A549 (cell line): ENCODE data around the gene OTOR. TPM values are rescaled to one million over a fixed set of nuclear protein-coding genes. Genes with fewer than 3 reads are reported as not detected.

Source experiments
- ATAC-seq, 2 experiments: fragments of 200-7000 bp in 1 of 2; fragments of >200 bp in 1 of 2; cut with Nextera tagmentation in 1 of 2; cut with Tn5 transposase in 1 of 2; 3 replicates each; pipeline versions ENCODE4 v1.8.0 to v1.9.1; 2018 to 2020; ENCODE audit warnings: mild to moderate bottlenecking in 1 of 2, moderate library complexity in 1 of 2
- CTCF ChIA-PET: fragments of 300-600 bp; sonication (Branson Sonifier 250); formaldehyde crosslinking; extraction: SDS; loops from one replicate; lab custom pipeline; 2021; ENCODE audit warnings: antibody characterized with exemption, inconsistent platforms; lab: Yijun Ruan, JAX
- POLR2A ChIA-PET: fragments of 350-600 bp; formaldehyde crosslinking; extraction: SDS; loops from one replicate; lab custom pipeline; 2021; ENCODE audit warnings: antibody characterized with exemption, inconsistent platforms; lab: Yijun Ruan, JAX
- DNase-seq, 2 experiments: peaks; one replicate each; pipeline versions ENCODE4 v3.0.0 to v3.0.0-alpha.2; 2011 to 2016; ENCODE audit warnings: low read depth in 1 of 2, low spot score in 1 of 2
- FAIRE-seq: peaks from 2 replicates; lab custom pipeline; 2011; peaks lifted over from hg19 to GRCh38; lab: Jason Lieb, UNC
- H3K27ac ChIP-seq, 2 experiments: fragments of >200 bp; sonication (Bioruptor Twin); formaldehyde crosslinking; 3 replicates each; pipeline ENCODE4 v1.5.1; 2016 to 2017
- H3K4me1 ChIP-seq: fragments of >200 bp; sonication (Bioruptor Twin); formaldehyde crosslinking; 3 replicates; pipeline ENCODE4 v1.6.1; 2016
- H3K4me2 ChIP-seq: fragments of >200 bp; sonication (Bioruptor Twin); formaldehyde crosslinking; 3 replicates; pipeline ENCODE4 v1.6.1; 2016
- H3K4me3 ChIP-seq: fragments of >200 bp; sonication (Bioruptor Twin); formaldehyde crosslinking; 3 replicates; pipeline ENCODE4 v1.5.1; 2016
- H3K9me3 ChIP-seq: fragments of >200 bp; sonication (Bioruptor Twin); formaldehyde crosslinking; 3 replicates; pipeline ENCODE4 v1.6.1; 2016
- CHD4 ChIP-seq: fragments of 200-600 bp; sonication (generic); IDR thresholded peaks from 2 replicates; pipeline ENCODE4 v1.6.1; 2016; ENCODE audit warnings: antibody characterized with exemption, mild to moderate bottlenecking, borderline replicate concordance
- E2F6 ChIP-seq: IDR thresholded peaks from 2 replicates; pipeline ENCODE4 v1.6.1; 2012; ENCODE audit warnings: low read depth, borderline replicate concordance
- EP300 ChIP-seq, 2 experiments: fragments of >200 bp; sonication (Bioruptor Twin); formaldehyde crosslinking; IDR thresholded peaks; 2 replicates in 1 of 2; 3 replicates in 1 of 2; pipeline ENCODE4 v1.6.1; 2016 to 2017
- ESRRA ChIP-seq: fragments of 150-350 bp; IDR thresholded peaks from 2 replicates; pipeline ENCODE4 v1.6.1; 2014; ENCODE audit warnings: mild to moderate bottlenecking, low read length, borderline replicate concordance
- FOSL2 ChIP-seq, 2 experiments: fragments of 450-650 bp in 1 of 2; fragments of >200 bp in 1 of 2; sonication (Bioruptor Twin) in 1 of 2; formaldehyde crosslinking; IDR thresholded peaks; 2 replicates each; pipeline versions ENCODE4 v1.5.0 to v1.6.1; 2016 to 2020; ENCODE audit warnings: mild to moderate bottlenecking in 1 of 2, moderate library complexity in 1 of 2
- FOXS1 ChIP-seq: fragments of 250-450 bp; sonication (Bioruptor Pico); IDR thresholded peaks from 2 replicates; pipeline ENCODE4 v1.5.0; 2020; ENCODE audit warnings: mild to moderate bottlenecking, moderate library complexity
- GATA3 ChIP-seq: IDR thresholded peaks from 2 replicates; pipeline ENCODE4 v1.6.1; 2012; ENCODE audit warnings: borderline replicate concordance
- HDAC2 ChIP-seq: fragments of 200-600 bp; sonication (generic); IDR thresholded peaks from 2 replicates; pipeline ENCODE4 v1.6.1; 2016
- HMGXB4 ChIP-seq: fragments of 250-450 bp; sonication (Bioruptor Pico); IDR thresholded peaks from 2 replicates; pipeline ENCODE4 v1.5.0; 2021; ENCODE audit warnings: mild to moderate bottlenecking, moderate library complexity, borderline replicate concordance
- JUNB ChIP-seq: fragments of >200 bp; sonication (Bioruptor Twin); formaldehyde crosslinking; IDR thresholded peaks from 2 replicates; pipeline ENCODE4 v1.6.1; 2016
- KDM1A ChIP-seq: fragments of 200-600 bp; sonication (generic); IDR thresholded peaks from 2 replicates; pipeline ENCODE4 v1.6.1; 2016; ENCODE audit warnings: low read depth, mild to moderate bottlenecking
- KDM5A ChIP-seq: fragments of 200-600 bp; sonication (generic); IDR thresholded peaks from 2 replicates; pipeline ENCODE4 v1.6.1; 2016; ENCODE audit warnings: antibody characterized with exemption, mild to moderate bottlenecking
- MAX ChIP-seq: IDR thresholded peaks from 2 replicates; pipeline ENCODE4 v1.6.1; 2012
- MYC ChIP-seq: IDR thresholded peaks from 2 replicates; pipeline ENCODE4 v1.6.1; 2012; ENCODE audit warnings: mild to moderate bottlenecking, inconsistent platforms, low read length, improper control_type of control experiment, borderline replicate concordance
- POLR2AphosphoS2 ChIP-seq: conservative IDR thresholded peaks from 2 replicates; pipeline ENCODE4 v1.6.1; 2012; ENCODE audit warnings: low read length, improper control_type of control experiment, inconsistent platforms
- SREBF2 ChIP-seq: fragments of 450-650 bp; IDR thresholded peaks from 2 replicates; pipeline ENCODE4 v1.6.1; 2014; ENCODE audit warnings: mild to moderate bottlenecking, moderate library complexity
- ZC3H11A ChIP-seq: fragments of 450-650 bp; IDR thresholded peaks from 2 replicates; pipeline ENCODE4 v1.6.1; 2014; ENCODE audit warnings: antibody characterized with exemption, mild to moderate bottlenecking
- ZFP36 ChIP-seq: fragments of 450-650 bp; IDR thresholded peaks from 2 replicates; pipeline ENCODE4 v1.6.1; 2014; ENCODE audit warnings: borderline replicate concordance; ENCODE audit not compliant: partially characterized antibody
- ZNF302 ChIP-seq: fragments of 250-450 bp; sonication (Bioruptor Pico); IDR thresholded peaks from 2 replicates; pipeline ENCODE4 v1.9.0; 2021; ENCODE audit warnings: inconsistent platforms, mild to moderate bottlenecking, moderate library complexity
- ZSCAN20 ChIP-seq: fragments of 250-450 bp; sonication (Bioruptor Pico); IDR thresholded peaks from 2 replicates; pipeline ENCODE4 v1.8.0; 2022; ENCODE audit warnings: mild to moderate bottlenecking, moderate library complexity
- WGBS: methylation state at CpG from one replicate; pipeline ENCODE4 v1.1.6; 2017; ENCODE audit errors: missing lambda C conversion rate; 5-methylcytosine and 5-hydroxymethylcytosine counted together
- polyA plus RNA-seq, 4 experiments: library from polyadenylated mRNA; depleted of rRNA in 3 of 4; stranded (reverse); fragments of >200 nt; fragmentation: RNase III in 1 of 4; extraction: RNeasy Plus Mini Kit Qiagen cat#74134 plus additional on column Dnase treatment in 1 of 4; gene quantifications; 2 replicates in 3 of 4; 3 replicates in 1 of 4; pipeline ENCODE4 v1.2.3, GENCODE V29; 2011 to 2017
- TF ChIP-seq, protein P1 (sequence below): fragments of 150-350 bp; IDR thresholded peaks from 2 replicates; pipeline ENCODE4 v1.6.1; 2014; ENCODE audit warnings: low read depth, mild to moderate bottlenecking, low read length
- TF ChIP-seq, protein P2 (sequence below): IDR thresholded peaks from 2 replicates; pipeline ENCODE4 v1.6.1; 2012
- TF ChIP-seq, protein P3 (sequence below): fragments of 200-600 bp; sonication (generic); IDR thresholded peaks from 2 replicates; pipeline ENCODE4 v1.6.1; 2016; ENCODE audit warnings: antibody characterized with exemption, mild to moderate bottlenecking, moderate library complexity

OTOR gene
- polyA plus RNA-seq, 2 of the 4 experiments (the other 2 are of a cell fraction): not detected

DNA sequence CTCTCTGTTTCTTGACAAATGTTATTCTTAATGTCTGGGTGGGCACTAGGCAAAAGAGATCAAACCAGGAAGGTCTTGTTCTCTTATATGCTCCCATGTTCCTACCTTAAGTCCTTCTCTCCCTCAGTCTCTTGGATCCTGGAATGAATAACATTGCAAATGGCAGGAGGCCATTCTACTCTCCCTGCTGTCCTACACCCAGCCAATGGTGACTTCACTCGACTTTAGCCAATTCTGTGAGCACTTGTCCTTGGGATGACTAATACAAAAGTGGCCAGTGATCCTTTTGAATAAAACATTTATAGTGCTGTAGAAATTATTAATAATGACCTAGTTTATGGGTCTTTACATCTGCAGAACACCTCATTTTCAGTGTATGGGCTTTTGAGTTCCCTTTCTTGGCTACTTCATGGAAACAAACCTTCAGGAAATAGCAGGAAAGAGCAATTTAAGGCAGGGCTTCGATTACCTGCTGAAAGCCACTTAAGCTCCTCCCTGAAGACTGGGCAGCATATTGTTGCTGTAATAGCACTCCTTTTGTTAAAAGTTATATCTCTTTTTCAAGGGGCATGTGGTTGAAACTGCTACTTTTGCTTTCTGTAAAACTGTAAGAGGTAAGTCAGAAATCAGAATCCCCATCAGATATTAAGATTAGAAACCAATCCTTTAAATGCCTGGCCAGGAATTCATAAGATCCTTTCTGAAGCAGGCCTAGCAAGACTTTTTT lies 10.5 kb downstream of the OTOR start:
- POLR2A ChIA-PET: no interaction called here
- CTCF ChIA-PET: interaction anchor here (4.3 kb wide), 2 partner anchors 24 to 240 kb away, joined by 25 to 49 read pairs; no protein-coding TSS in a partner anchor
- Histone ChIP-seq H3K9me3 (peaks cover 3% of the 10 kb centered on the region), H3K4me3 (no peak overlapping the region), H3K27ac (no peak overlapping the region), H3K4me1 (no peaks in the 10 kb centered on the region), H3K4me2 (no peak overlapping the region)
- FAIRE-seq: no peak
- no peak for ATAC-seq
- no peak for DNase-seq
- TF ChIP-seq ESRRA (no peak), EP300 (IDR thresholded peaks at IDR 0.05) (no peak), ZNF302 (no peak), FOXS1 (CRISPR knock-in tag) (no peak), GATA3 (no peak), JUNB (no peak), HDAC2 (no peak), MAX (no peak), CHD4 (no peak), ZSCAN20 (CRISPR knock-in tag) (no peak)
- TF ChIP-seq, protein P1, sequence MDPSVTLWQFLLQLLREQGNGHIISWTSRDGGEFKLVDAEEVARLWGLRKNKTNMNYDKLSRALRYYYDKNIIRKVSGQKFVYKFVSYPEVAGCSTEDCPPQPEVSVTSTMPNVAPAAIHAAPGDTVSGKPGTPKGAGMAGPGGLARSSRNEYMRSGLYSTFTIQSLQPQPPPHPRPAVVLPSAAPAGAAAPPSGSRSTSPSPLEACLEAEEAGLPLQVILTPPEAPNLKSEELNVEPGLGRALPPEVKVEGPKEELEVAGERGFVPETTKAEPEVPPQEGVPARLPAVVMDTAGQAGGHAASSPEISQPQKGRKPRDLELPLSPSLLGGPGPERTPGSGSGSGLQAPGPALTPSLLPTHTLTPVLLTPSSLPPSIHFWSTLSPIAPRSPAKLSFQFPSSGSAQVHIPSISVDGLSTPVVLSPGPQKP: no peak
- 2% methylated on average over 2 of the region's 2 CpGs for WGBS

- no peak overlapping the region for H3K4me3 ChIP-seq
- H3K9me3 ChIP-seq: peaks cover 3% of the 10 kb centered on the region
- TF ChIP-seq HDAC2 (no peak), FOSL2 (IDR thresholded peaks at IDR 0.05) (no peak), FOSL2 (CRISPR knock-in tag; IDR thresholded peaks at IDR 0.05) (no peak), HMGXB4 (CRISPR knock-in tag) (no peak), E2F6 (no peak), EP300 (IDR thresholded peaks at IDR 0.05) (no peak), POLR2AphosphoS2 (no peak), ESRRA (no peak), ZFP36 (no peak), KDM5A (no peak), SREBF2 (no peak), KDM1A (no peak), MYC (no peak), ZC3H11A (no peak)
- TF ChIP-seq, protein P2, sequence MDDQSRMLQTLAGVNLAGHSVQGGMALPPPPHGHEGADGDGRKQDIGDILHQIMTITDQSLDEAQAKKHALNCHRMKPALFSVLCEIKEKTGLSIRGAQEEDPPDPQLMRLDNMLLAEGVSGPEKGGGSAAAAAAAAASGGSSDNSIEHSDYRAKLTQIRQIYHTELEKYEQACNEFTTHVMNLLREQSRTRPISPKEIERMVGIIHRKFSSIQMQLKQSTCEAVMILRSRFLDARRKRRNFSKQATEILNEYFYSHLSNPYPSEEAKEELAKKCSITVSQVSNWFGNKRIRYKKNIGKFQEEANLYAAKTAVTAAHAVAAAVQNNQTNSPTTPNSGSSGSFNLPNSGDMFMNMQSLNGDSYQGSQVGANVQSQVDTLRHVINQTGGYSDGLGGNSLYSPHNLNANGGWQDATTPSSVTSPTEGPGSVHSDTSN: no peak
- TF ChIP-seq, protein P3, sequence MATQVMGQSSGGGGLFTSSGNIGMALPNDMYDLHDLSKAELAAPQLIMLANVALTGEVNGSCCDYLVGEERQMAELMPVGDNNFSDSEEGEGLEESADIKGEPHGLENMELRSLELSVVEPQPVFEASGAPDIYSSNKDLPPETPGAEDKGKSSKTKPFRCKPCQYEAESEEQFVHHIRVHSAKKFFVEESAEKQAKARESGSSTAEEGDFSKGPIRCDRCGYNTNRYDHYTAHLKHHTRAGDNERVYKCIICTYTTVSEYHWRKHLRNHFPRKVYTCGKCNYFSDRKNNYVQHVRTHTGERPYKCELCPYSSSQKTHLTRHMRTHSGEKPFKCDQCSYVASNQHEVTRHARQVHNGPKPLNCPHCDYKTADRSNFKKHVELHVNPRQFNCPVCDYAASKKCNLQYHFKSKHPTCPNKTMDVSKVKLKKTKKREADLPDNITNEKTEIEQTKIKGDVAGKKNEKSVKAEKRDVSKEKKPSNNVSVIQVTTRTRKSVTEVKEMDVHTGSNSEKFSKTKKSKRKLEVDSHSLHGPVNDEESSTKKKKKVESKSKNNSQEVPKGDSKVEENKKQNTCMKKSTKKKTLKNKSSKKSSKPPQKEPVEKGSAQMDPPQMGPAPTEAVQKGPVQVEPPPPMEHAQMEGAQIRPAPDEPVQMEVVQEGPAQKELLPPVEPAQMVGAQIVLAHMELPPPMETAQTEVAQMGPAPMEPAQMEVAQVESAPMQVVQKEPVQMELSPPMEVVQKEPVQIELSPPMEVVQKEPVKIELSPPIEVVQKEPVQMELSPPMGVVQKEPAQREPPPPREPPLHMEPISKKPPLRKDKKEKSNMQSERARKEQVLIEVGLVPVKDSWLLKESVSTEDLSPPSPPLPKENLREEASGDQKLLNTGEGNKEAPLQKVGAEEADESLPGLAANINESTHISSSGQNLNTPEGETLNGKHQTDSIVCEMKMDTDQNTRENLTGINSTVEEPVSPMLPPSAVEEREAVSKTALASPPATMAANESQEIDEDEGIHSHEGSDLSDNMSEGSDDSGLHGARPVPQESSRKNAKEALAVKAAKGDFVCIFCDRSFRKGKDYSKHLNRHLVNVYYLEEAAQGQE: no peak
- H3K4me1 ChIP-seq: no peaks in the 10 kb centered on the region
- no peak overlapping the region for H3K4me2 ChIP-seq
- POLR2A ChIA-PET: no interaction called here
- FAIRE-seq (no peak), DNase-seq (no peak), ATAC-seq (no peak)
- no peak overlapping the region for H3K27ac ChIP-seq
- CTCF ChIA-PET: interaction anchor here (3.8 to 4.3 kb wide), 3 partner anchors 8 to 241 kb away, joined by 25 to 56 read pairs (median 49); no protein-coding TSS in a partner anchor
- WGBS: 34% methylated on average over 1 of the region's 1 CpG
These were observed 11.0 kb downstream of the OTOR start for GRCh38 chr20:16759181-16759563.
